ENCODE measurements around the gene FILIP1L.

DNA sequence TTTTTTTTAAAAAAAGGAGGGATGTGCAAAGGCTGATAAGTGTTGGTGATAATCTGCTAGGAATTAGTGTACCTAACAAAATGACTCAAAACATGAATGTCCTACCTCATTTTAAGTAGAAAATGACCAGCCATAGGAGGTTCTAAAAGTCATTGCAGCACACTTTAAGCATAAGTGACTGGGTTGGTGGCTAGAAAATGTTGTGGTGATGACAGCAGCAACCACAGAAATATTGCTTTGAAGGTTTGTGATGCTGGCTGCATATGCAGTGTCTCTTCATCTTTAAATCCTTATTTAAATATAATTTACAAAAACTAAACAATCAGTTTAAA, 241.4 kb downstream of the FILIP1L start:
- TF ChIP-seq, protein P1, sequence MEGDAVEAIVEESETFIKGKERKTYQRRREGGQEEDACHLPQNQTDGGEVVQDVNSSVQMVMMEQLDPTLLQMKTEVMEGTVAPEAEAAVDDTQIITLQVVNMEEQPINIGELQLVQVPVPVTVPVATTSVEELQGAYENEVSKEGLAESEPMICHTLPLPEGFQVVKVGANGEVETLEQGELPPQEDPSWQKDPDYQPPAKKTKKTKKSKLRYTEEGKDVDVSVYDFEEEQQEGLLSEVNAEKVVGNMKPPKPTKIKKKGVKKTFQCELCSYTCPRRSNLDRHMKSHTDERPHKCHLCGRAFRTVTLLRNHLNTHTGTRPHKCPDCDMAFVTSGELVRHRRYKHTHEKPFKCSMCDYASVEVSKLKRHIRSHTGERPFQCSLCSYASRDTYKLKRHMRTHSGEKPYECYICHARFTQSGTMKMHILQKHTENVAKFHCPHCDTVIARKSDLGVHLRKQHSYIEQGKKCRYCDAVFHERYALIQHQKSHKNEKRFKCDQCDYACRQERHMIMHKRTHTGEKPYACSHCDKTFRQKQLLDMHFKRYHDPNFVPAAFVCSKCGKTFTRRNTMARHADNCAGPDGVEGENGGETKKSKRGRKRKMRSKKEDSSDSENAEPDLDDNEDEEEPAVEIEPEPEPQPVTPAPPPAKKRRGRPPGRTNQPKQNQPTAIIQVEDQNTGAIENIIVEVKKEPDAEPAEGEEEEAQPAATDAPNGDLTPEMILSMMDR (conservative IDR thresholded peaks at IDR 0.05; ENCODE audit: low read depth, low read length), result no peak
- TF ChIP-seq EZH2 (IDR thresholded peaks at IDR 0.05; ENCODE audit: borderline replicate concordance, low read depth, low read length, poor library complexity, severe bottlenecking), result no peak
